GM23338 (cell line): ENCODE measurements around the gene NOTCH1. TPM values are rescaled to one million over a fixed set of nuclear protein-coding genes. Genes with fewer than 3 reads are reported as not detected.

Source experiments
- ATAC-seq: fragments of 200-7000 bp; cut with Tn5 transposase; 3 replicates; pipeline ENCODE4 v1.9.1; 2020
- DNase-seq: peaks from one replicate; pipeline ENCODE4 v3.0.0-alpha.2; 2015; ENCODE audit warnings: low spot score
- H2AFZ ChIP-seq: fragments of 200-600 bp; sonication (generic); 2 replicates; pipeline ENCODE4 v1.8.0; 2016; ENCODE audit warnings: antibody characterized with exemption, mild to moderate bottlenecking, moderate library complexity
- H3F3A ChIP-seq: fragments of 200-600 bp; sonication (generic); replicated peaks from 2 replicates; pipeline ENCODE4 v1.8.0; 2017; ENCODE audit warnings: antibody characterized with exemption, mixed run types, low read depth
- H3K27ac ChIP-seq: fragments of 200-600 bp; sonication (generic); 2 replicates; pipeline ENCODE4 v1.6.1; 2016; ENCODE audit warnings: low read depth
- H3K27me3 ChIP-seq: fragments of 200-600 bp; sonication (generic); 2 replicates; pipeline ENCODE4 v1.8.0; 2016; ENCODE audit warnings: mild to moderate bottlenecking, mixed run types, moderate library complexity; ENCODE audit not compliant: insufficient read depth
- H3K36me3 ChIP-seq: fragments of 200-600 bp; sonication (generic); 2 replicates; pipeline ENCODE4 v1.8.0; 2016; ENCODE audit warnings: mild to moderate bottlenecking; ENCODE audit not compliant: insufficient read depth
- H3K4me1 ChIP-seq: fragments of 200-600 bp; sonication (generic); 2 replicates; pipeline ENCODE4 v1.8.0; 2016; ENCODE audit warnings: mild to moderate bottlenecking, moderate library complexity; ENCODE audit not compliant: insufficient read depth
- H3K4me2 ChIP-seq: fragments of 200-600 bp; sonication (generic); 2 replicates; pipeline ENCODE4 v1.7.1; 2017; ENCODE audit warnings: mixed run types
- H3K4me3 ChIP-seq: fragments of 200-600 bp; sonication (generic); 2 replicates; pipeline ENCODE4 v1.6.1; 2016; ENCODE audit warnings: mixed run types
- H3K79me2 ChIP-seq: fragments of 200-600 bp; sonication (generic); replicated peaks from 2 replicates; pipeline ENCODE4 v1.8.0; 2017; ENCODE audit warnings: mild to moderate bottlenecking; ENCODE audit not compliant: insufficient read depth
- H3K9me2 ChIP-seq: fragments of 200-600 bp; sonication (generic); 2 replicates; pipeline ENCODE4 v1.8.0; 2017; ENCODE audit not compliant: insufficient read depth
- H4K20me1 ChIP-seq: fragments of 200-600 bp; sonication (generic); replicated peaks from 2 replicates; pipeline ENCODE4 v1.8.0; 2017; ENCODE audit warnings: mild to moderate bottlenecking; ENCODE audit not compliant: insufficient read depth
- H3K27ac Mint-ChIP-seq: 2 replicates; pipeline ENCODE4 v1.8.0; 2020; ENCODE audit warnings: inconsistent platforms, mild to moderate bottlenecking, moderate library complexity, mixed read lengths
- H3K27me3 Mint-ChIP-seq: 3 replicates; pipeline ENCODE4 v1.8.0; 2022; ENCODE audit warnings: low read depth, mild to moderate bottlenecking, moderate library complexity, mixed read lengths, inconsistent platforms; ENCODE audit not compliant: insufficient read depth, poor library complexity
- H3K36me3 Mint-ChIP-seq: 3 replicates; pipeline ENCODE4 v1.8.0; 2021; ENCODE audit warnings: low read depth, mild to moderate bottlenecking, inconsistent platforms, moderate library complexity, mixed read lengths
- H3K4me1 Mint-ChIP-seq: 3 replicates; pipeline ENCODE4 v1.8.0; 2020; ENCODE audit warnings: mild to moderate bottlenecking, inconsistent platforms, mixed read lengths
- H3K4me3 Mint-ChIP-seq: 3 replicates; pipeline ENCODE4 v1.8.0; 2021; ENCODE audit warnings: moderate library complexity, mild to moderate bottlenecking, inconsistent platforms, mixed read lengths
- H3K9me3 Mint-ChIP-seq: 3 replicates; pipeline ENCODE4 v1.8.0; 2020; ENCODE audit warnings: moderate library complexity, mild to moderate bottlenecking, inconsistent platforms, mixed read lengths
- CREB1 ChIP-seq: fragments of 250-450 bp; sonication (Bioruptor Pico); IDR thresholded peaks from 2 replicates; pipeline ENCODE4 v1.5.0; 2020; ENCODE audit warnings: low read depth, mild to moderate bottlenecking, moderate library complexity
- CTCF ChIP-seq, 2 experiments: fragments of 200-600 bp in 1 of 2; sonication (generic) in 1 of 2; conservative IDR thresholded peaks; 2 replicates each; pipeline versions ENCODE4 v1.5.1 to v1.6.1; 2016 to 2017; ENCODE audit warnings: antibody characterized with exemption in 2 of 2, low read depth in 2 of 2, mild to moderate bottlenecking in 2 of 2, moderate library complexity in 1 of 2
- ETS1 ChIP-seq: IDR thresholded peaks from 2 replicates; pipeline ENCODE4 v1.6.1; 2016; ENCODE audit warnings: antibody characterized with exemption
- EZH2 ChIP-seq: fragments of 200-600 bp; sonication (generic); IDR thresholded peaks from one replicate; pipeline ENCODE4 v1.8.0; 2017; ENCODE audit warnings: antibody characterized with exemption, mild to moderate bottlenecking, low read depth; ENCODE audit not compliant: unreplicated experiment
- EZH2phosphoT487 ChIP-seq: fragments of 200-600 bp; sonication (generic); IDR thresholded peaks from one replicate; pipeline ENCODE4 v1.8.1; 2018; ENCODE audit warnings: antibody characterized with exemption; ENCODE audit not compliant: unreplicated experiment
- NANOG ChIP-seq: IDR thresholded peaks from 2 replicates; pipeline ENCODE4 v1.6.1; 2016; ENCODE audit warnings: antibody characterized with exemption, borderline replicate concordance
- POLR2AphosphoS5 ChIP-seq: IDR thresholded peaks from 2 replicates; pipeline ENCODE4 v1.6.1; 2016; ENCODE audit warnings: antibody characterized with exemption, low read depth
- REST ChIP-seq: IDR thresholded peaks from one replicate; pipeline ENCODE4 v1.6.1; 2018; ENCODE audit warnings: antibody characterized with exemption; ENCODE audit not compliant: unreplicated experiment
- STAT1 ChIP-seq: IDR thresholded peaks from one replicate; pipeline ENCODE4 v1.6.1; 2016; ENCODE audit warnings: antibody characterized with exemption; ENCODE audit not compliant: unreplicated experiment
- ZNF114 ChIP-seq: fragments of 250-450 bp; sonication (Bioruptor Pico); IDR thresholded peaks from 2 replicates; pipeline ENCODE4 v1.5.0; 2020; ENCODE audit warnings: mild to moderate bottlenecking, moderate library complexity
- ZNF331 ChIP-seq: fragments of 250-450 bp; sonication (Bioruptor Pico); IDR thresholded peaks from 2 replicates; pipeline ENCODE4 v1.5.0; 2020; ENCODE audit warnings: low read depth, mild to moderate bottlenecking, moderate library complexity
- ZNF462 ChIP-seq: fragments of 250-450 bp; sonication (Bioruptor Pico); IDR thresholded peaks from 2 replicates; pipeline ENCODE4 v1.5.0; 2020; ENCODE audit warnings: mild to moderate bottlenecking, moderate library complexity
- polyA plus RNA-seq: library from polyadenylated mRNA; unstranded; fragments of >200 nt; fragmentation: Nextera tagmentation; extraction: Ambion mirVana; gene quantifications from 2 replicates; pipeline ENCODE4 v1.2.1, GENCODE V29; 2016
- total RNA-seq: library from RNA; depleted of rRNA; stranded (reverse); fragments of >200 nt; shearing (Covaris generic); gene quantifications from 2 replicates; pipeline ENCODE4 v1.2.3, GENCODE V29; 2014

NOTCH1 gene
- total and polyA plus RNA-seq, 2 experiments from 2014 or later: 9.9 to 97.2 TPM

GRCh38 chr9:136476369-136477150, 69.3 kb downstream of the NOTCH1 start:
- no peaks in the 10 kb centered on the region for H3K27me3 ChIP-seq
- no peak overlapping the region for H3K4me3 ChIP-seq
- DNase-seq (no peak), ATAC-seq (no peak)
- H3K27ac ChIP-seq: no peak overlapping the region
- H3K9me3 Mint-ChIP-seq: no peaks in the 10 kb centered on the region
- peaks cover 55% of the 10 kb centered on the region for H4K20me1 ChIP-seq
- H3F3A ChIP-seq: 0 out of 2 replicates have a peak, but pooled peaks cover 5% of the 10 kb centered on the region
- no peaks in the 10 kb centered on the region for H3K9me2 ChIP-seq
- H3K4me3 Mint-ChIP-seq: no peak overlapping the region
- peaks cover 2% of the 10 kb centered on the region for H3K27me3 Mint-ChIP-seq
- H3K36me3 Mint-ChIP-seq: peaks cover 63% of the 10 kb centered on the region
- peaks cover 21% of the 10 kb centered on the region; the same call in 1 of the 2 replicates for H3K36me3 ChIP-seq
- H3K4me1 Mint-ChIP-seq: peaks cover 8% of the 10 kb centered on the region; the same call in 2 of the 3 replicates
- H3K4me1 ChIP-seq: peaks cover 5% of the 10 kb centered on the region
- H3K4me2 ChIP-seq: no peak overlapping the region
- no peak overlapping the region; the same call in 1 of the 2 replicates for H3K27ac Mint-ChIP-seq
- H2AFZ ChIP-seq: no peak overlapping the region
- no peak for TF ChIP-seq ZNF462 (CRISPR knock-in tag)
- no peak for TF ChIP-seq EZH2phosphoT487
- TF ChIP-seq POLR2AphosphoS5: no peak
- TF ChIP-seq EZH2: no peak
- TF ChIP-seq CREB1 (CRISPR knock-in tag): no peak
- TF ChIP-seq STAT1: no peak
- no peak for TF ChIP-seq ETS1
- no peak for TF ChIP-seq NANOG
- no peak for TF ChIP-seq CTCF (conservative IDR thresholded peaks at IDR 0.05; ENCODE audit: low read depth in 2 of 2)
- TF ChIP-seq REST: no peak
- no peak for TF ChIP-seq ZNF331 (CRISPR knock-in tag)
- no peak for TF ChIP-seq ZNF114 (CRISPR knock-in tag)
- peaks cover 97% of the 10 kb centered on the region for H3K79me2 ChIP-seq
